ENCODE measurements around the gene ARL5A.
"Not testable (repeated sequence)": the region's sequence is repeated elsewhere in the genome, so short reads cannot be mapped to it uniquely, and the experiment has no call there.

The ARL5A gene, protein sequence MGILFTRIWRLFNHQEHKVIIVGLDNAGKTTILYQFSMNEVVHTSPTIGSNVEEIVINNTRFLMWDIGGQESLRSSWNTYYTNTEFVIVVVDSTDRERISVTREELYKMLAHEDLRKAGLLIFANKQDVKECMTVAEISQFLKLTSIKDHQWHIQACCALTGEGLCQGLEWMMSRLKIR

DNA sequence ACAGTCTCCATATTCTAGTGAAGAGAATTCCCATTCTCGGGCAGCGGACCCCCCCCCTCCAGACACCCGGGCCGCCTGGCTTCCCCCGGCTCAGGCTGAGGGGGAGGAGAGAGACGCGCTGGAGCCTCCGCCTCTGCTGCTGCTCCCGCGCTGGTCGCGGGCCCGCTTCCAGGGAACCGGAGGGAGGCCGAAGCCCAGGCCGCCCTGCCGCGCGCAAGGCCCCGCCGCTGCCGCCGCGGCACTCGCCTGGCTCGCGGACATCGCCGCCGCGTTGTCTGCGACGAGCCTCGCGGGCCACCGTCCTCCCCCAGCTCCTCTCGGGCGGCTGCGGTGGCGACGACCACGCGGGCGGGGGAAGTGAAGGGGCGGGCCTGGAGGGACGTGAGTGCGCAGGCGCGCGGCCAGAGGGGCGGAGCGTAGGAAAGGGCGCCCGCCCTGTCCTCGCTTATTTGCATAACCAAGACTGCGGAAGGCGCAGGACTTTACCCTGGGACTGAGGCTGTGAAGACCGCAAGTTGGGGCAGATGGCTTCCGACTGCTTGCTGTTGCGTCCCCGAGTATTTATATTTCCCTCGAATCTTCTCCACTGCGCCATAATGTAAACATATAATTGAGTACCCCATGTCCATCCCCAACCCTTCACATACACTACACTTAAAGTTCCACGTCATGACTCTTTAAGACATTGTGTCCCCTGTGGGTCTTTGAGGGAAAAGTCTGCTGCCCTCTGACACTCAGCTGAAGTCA, at the start of gene ARL5A:
Gene ARL5A (minus strand): TSS at position 279 of the 747 bp plus-strand sequence. CDS start 245 bp downstream, at position 34.
- DNase-seq = peak; percentile 96

DNA sequence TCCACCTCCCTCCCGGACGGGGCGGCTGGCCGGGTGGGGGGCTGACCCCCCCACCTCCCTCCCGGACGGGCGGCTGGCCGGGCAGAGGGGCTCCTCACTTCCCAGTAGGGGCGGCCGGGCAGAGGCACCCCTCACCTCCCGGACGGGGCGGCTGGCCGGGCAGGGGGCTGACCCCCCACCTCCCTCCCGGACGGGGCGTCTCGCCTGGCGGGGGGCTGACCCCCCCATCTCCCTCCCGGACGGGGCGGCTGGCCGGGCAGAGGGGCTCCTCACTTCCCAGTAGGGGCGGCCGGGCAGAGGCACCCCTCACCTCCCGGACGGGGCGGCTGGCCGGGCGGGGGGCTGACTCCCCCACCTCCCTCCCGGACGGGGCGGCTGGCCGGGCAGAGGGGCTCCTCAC, 47.4 kb upstream of the ARL5A start:
- DNase-seq = not testable (repeated sequence)

DNA sequence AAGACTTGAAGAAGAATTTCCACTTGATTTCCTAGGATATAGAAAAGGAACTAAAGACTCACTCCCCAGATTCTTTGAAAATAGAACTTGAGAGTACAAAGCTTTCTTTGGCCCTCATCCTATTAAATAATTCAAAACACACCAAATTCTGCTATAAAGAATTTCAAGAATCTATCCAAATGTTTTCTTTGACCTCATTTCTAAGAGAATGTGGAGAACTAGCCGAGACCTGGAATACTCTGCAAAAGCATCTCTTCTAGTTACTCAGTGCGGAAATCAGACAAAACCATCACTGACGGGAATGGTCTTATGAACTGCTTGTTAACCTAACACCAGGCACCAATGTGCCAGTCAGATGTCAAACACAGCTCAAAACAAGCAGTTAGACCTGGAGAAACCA, 44.2 kb upstream of the ARL5A start:
- no peak for DNase-seq

DNA sequence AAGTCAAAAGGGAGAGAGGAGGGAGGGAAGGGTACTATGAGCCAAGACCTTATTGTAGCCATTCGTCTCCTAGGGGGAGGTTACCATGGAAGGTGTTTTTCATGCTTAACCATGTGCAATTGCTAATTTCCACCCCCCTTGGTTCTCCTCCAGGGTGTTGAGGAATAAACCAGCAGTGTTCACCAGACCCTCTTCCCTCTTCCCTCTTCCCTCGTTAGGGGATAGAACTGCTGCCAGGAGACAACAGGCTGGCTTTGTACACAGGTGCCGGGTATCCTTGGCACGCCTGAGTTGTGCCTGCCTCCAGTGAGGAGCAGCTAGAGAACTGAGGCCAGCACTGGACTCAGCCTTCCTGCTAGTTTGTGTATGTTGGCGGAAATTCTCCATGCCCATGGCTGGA, 41.1 kb upstream of the ARL5A start:
- DNase-seq = no peak

DNA sequence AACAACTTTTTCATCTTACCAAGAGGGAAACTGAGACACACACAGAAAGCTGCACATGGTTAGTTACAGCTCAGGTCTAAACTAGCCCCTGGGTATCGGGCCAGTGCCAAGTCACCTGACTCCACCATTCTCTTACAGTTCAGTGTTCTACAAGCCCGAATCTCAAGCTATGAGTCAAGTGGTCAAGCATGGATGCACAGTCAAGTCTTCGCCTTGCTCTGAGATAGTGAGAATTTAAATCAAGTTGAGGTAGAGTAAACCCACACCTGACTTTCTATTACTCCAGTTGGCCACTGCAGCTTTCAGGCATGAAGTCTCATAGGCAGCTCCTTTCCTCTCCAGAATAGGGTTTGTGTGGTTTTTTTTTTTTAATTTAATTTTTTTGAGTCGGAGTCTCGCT, 34.5 kb upstream of the ARL5A start:
- no peak for DNase-seq

DNA sequence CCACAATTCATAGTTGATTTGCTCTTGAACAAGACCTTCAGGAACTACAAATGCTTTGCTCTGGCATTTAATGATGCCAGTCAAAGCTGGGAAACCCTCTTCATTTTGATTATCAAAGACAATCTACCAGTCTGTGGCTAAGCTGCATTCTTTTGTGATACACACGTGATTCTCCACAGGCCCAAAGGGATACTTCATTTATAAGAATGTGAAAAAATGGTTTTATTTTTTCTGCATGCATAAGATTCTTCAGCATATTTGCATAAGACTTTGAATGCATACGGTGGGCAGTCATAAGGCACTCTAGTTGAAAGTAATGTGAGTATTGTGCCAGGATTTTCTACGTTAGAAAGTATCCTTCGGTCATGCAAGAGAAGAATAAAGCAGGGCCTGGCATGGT, 33.0 kb upstream of the ARL5A start:
- no peak for DNase-seq

DNA sequence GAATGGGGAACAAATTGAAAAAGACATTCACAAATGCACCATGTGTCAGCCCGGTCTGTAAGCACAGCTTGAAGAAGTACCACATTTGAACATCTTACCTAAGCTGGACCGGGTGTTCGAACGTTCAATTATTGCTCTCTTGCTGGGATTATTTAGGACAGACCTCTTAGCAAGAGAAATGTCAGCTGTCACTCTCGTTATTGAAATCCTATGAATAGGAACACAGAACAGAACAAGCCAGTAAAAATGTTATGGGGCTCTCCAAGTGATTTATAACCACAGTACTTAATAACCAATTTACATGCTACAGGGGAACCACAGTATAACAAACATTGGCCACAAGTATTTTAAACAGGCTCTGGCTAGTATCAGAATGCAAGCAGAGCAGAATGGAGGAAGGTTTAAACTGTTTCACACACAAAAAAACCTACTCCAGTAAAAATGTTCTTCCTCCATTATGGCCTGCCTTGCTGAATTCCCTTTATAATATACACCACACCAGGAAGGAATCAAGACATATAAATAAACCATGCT, 32.5 kb upstream of the ARL5A start:
- no peak for DNase-seq

DNA sequence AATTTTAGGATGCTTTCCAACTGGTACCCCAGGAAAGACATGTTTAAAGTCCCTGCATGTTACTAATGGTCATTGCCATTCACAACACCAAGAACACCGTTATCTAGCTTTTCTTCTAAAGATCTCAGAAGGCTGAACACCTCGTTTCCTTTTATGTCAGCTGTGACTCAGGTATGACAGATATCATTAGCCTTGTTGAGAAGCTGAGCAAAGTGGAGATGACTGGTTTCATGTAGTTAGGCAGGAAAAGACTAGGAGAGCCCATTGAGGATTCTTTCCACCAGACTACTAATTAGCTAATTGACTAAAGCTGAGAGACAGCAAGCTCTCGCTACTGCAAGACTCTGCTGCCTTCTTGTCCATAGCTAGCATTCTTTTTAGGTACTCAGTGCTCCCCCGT, 32.0 kb upstream of the ARL5A start:
- DNase-seq = no peak

DNA sequence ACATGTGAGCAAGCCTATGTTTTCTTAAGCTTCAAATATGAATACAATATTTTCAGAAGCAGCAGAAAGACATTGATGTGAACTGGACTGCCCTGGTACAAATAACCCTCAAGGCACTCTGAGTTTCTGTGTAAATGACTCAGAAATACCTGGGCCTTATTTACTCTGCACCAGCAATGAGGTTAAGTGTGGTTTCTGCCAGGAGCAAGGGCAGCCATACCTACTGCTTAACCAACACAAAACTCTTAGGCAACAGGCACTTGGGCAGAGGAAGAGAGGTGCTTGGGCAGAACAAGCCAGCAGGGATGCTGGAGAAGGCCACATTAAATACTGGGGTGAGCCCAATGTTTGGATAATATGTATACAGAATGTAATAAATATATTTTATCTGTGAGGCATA, 29.4 kb upstream of the ARL5A start:
- DNase-seq = no peak

DNA sequence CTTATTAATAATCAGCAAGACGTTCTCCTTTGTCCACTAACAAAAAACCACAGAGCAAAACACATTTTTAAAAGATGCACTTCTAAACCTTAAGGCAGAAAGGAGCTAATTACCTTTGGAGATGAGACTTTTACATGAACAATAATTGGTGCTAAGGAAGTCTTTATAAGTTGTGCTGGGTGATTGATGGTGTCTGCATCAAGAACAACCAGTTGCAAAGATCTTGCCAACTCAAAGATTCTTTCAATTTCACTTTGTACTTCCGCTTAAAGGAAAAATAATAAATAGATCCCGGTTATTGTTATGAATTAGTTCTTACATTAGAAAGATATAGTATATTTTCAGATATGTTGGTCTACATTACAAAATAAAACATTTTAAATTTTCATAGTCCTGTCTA, 26.9 kb upstream of the ARL5A start:
- DNase-seq = no peak

DNA sequence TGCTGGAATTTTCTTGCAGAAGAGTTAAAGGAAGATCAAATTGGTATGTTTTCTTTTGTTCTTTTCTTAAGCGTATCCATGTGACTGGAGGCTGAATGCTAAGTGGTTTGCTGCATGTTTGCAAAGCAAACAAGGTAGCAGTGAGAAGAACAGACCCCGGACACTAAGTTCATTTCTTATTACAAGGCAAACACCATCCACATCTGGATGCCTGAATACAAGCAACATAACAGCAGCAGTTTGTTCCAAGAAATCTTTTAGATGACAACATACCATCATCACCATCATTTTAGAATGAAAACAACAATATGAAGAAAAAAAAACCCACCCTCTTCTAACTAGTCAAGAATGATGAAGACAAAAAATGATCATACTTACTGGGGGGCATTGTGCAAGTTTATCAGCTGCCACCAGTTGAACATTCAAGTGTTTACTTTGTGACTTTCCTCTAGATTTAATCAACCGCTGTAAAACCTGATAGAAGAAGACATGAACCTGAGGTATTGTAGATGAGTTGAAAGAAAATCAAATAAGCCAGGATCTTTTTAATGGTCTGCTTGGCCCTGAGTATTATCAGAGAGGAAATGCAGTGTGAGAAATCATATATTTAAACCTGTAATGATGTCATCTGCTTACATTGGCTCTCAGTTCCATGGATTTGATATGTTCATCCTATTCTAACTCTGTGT, 25.0 kb upstream of the ARL5A start:
- no peak for DNase-seq

DNA sequence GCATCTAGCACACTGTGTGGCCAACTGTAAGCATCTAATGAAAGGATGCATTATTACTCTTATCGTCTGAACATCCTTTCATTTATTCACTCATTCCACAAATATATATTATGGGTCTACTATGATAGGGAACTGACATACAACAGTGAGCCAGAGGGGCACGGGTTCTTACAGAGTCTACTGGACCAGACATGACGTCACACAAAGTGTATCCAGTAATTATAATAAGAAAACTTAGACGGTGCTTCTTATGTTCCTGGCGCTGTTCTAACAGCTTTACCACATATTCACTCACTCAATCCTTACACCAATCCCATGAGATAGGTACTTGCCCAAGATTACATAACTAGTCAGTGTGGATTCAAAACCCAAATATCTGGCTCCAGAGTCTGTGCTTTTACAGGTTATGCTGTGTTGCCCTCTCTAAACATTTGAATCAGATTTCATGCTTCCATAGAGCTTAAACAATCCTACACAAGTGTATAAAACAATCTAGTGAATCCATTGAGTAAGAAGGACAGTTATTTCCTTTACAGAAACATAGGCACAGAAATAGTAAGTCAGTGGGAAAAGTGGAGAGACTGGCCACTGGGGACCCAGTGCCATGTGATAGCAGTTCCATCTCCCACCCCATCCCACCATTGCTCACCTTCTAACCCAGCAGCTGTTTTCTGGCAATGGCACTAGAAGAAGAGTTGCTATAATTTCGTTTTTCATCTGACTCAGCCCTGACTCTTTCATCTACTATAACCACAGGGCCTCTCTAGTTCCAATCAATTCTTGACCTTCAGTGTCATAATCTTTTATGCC, 24.2 kb upstream of the ARL5A start:
- DNase-seq = no peak

DNA sequence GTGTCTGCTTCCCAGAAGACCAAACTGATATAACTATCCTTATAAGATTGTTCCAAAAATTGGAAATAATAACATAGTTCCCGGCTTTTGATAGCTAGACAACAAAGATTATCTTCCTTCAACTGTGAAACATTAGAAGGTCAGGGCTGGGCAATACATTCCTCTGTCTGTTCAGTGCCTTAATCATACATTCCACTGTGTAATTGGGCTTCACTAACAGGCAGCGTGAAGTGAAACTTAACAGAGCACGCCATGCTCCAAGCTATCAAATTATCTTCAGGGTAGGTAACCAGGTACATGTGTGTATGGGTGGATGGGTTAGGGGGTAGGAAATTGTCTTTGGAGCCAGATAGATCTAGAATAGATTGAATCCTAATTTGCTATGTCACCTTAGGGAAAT, 23.5 kb upstream of the ARL5A start:
- DNase-seq = no peak

DNA sequence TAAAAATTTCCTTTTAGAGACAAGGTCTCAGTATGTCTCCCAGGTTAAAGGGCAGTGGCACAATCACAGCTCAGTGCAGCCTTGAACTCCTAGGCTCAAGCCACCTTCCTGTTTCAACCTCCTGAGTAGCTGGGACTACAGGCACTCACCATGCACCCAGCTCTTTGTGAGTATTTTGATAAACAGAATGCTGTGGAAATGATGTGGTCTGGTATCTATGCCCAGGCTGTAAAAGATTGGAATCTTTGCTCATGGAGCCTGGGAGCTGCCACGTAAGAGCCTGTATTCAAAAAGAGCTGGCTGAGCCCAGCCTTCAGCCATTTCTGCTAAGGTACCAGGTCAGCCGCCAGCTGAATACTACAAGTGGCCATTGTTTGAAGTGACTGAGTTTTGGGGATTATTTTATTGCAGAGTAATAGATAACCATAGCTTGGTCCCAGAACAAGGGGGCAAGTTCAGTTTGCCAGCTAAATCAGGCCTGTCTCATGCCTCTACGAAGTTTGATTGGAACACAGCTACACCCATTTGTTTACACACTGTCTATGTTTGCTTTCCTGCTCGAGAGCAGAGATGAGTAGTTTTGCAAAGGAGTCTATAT, 21.3 kb upstream of the ARL5A start:
- no peak for DNase-seq

DNA sequence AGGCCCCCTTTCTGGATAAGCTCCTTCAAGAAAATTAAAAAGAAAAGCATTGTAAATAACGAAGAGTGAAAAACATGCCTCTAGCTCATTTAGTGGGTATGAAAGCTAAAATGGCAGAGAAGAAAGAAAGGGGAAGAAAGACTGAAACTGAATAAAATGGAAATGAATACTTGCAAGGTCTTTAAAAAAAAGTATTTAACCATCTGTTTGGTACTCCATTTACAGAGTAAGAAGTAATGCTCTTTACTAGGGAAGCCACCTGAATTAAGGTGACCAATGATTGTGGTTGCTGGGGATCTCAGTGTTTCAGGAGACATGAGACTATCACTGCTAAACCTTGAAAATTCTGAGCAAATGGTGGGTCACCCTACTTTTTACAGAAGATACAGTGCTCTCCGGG, 17.7 kb upstream of the ARL5A start:
- DNase-seq = no peak

DNA sequence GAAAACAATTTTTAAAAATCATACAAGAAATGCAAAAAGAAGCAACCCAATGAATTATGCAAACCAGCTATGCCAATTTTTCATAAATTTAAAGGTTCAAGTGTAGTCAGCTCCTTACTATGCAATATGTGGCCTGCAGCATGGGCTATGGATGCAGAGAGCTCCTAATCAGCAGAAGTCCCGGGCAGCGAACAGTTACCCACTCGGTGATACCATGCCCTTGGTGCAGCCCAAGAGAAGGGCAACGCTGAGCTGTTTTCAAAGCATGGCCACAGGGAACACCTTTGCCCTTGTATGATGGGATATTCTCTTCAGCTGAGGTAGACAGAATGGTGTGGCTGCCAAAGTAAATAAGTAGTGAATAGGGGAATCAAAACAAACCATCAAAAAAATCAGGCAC, 17.3 kb upstream of the ARL5A start:
- no peak for DNase-seq

DNA sequence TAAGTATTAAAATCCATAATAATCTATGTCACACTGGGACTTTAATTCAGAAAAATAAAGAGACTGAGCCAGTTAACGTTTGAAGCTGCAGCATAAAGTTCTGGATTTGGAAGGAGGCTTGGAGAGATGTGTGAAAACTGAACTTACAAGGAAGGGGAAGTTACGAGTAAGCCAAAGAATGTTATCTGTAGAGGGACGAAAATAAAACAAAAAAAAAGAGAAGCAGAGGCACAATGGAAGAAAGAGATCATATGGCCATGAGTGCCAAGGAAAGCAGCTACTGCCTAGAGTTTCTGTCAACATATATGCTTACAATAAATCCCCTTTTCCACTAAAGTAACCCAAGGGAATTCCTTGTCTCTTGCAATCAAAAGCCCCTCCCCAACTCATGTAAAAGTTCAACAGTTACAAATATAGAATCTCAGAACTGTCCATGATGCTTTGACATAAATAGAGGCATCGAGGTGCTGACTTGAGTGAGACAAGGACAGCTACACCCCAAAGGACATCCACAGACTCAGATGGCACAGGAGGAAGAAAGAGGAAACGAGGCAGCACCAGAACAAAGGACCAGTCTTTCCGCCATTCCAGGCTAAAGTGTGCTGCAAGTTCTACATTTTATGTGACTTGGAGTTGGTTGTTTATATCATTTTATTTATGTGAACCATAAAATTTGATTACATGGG, 16.1 kb upstream of the ARL5A start:
- no peak for DNase-seq

DNA sequence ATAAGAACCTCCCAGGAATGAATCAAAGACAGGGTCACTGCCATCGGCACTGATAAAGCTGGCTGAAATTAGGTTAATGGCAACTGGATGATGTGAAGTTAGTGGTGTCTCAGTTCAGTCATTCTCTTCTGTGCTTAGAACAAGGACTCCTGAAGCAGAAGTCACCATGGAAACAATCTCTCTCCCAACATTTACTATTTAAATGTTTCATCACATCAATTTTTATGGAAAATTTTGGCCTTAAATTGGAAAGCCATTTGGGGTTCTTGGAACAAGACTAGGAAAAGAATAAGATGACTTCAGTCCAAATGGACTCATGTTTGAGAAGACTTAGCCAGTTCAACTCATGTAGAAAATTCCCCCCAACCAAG, 15.5 kb upstream of the ARL5A start:
- no peak for DNase-seq

DNA sequence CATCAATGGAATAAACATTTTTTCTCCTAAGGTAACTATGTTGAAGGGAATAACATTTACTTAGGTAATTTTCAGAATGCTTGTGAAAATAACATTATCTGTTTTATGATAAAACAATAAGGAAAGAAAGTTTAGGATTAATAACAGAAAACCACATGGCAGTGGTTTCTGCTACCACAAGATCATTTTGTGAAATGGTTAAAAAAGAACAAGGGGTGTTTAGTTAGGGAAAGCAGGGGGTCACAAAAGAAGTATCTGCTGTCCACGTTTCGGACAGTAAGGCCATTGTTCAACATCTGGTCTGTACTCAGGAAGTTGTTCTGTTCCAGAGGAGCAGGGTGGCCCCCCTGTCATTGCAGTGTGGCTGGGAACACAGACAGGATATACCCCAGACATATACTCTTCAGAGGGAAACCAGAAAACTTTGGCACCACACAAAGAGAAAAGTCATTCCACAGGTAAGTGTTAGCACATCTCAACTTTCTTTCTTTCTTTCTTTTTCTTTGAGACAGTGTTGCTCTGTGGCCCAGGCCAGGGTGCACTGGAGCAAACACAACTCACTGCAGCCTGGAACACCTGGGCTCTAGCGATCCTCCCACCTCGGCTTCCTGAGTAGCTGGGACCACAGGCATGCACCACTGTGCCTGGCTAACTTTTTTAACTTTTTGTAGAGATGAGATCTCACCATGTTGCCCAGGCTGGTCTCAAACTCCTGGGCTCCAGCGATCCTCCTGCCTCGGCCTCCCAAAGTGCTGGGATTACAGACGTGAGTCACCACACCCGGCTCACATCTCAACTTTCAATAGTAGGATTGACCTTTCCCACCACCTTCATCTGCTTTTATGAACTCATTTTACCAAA, 14.8 kb upstream of the ARL5A start:
- no peak for DNase-seq

DNA sequence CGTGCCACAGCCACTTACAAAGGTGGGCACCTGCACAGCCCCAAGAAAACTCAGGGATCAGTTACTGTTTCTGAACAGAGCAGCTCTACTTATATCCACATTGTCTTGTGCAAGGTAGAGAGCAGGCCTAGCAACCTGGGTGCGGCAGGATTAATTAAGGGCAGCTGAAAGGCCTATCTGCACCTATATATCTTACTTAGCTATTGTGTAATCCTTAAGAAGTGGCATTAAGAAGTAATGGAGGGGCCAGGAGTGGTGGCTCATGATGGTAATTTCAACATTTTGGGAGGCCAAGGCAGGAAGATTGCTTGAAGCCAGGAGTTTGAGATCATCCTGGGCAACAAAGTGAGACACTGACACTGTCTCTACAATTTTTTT, 12.8 kb upstream of the ARL5A start:
- no peak for DNase-seq

All from CD4-positive, alpha-beta T cell treated with Interleukin-17A for 4 hours (primary cell).